Activated CD4-positive, alpha-beta T cell treated with anti-CD3 and anti-CD28 coated beads, Interleukin-2, amount 50 U/mL, for 16 hours (primary cell): ENCODE data around the gene PIGL.
A peak's percentile ranks its signal among the peaks of the same experiment; 100 is the strongest.
"Not testable (repeated sequence)": the region's sequence is repeated elsewhere in the genome, so short reads cannot be mapped to it uniquely, and the experiment has no call there.

Experiments used
- DNase-seq: peaks from one replicate; pipeline ENCODE4 v3.0.0-alpha.2; 2020

PIGL gene

GRCh38 chr17:16222406-16222805, 5.4 kb downstream of the PIGL start:
- no peak for DNase-seq

- not testable (repeated sequence) for DNase-seq
These were observed 13.0 kb downstream of the PIGL start for GRCh38 chr17:16229912-16230561.

- no peak for DNase-seq
These were observed 15.4 kb downstream of the PIGL start for GRCh38 chr17:16232391-16232790.

GRCh38 chr17:16239931-16240330, 22.9 kb downstream of the PIGL start:
- DNase-seq, result no peak

GRCh38 chr17:16241906-16242399, 24.9 kb downstream of the PIGL start:
- DNase-seq, result no peak

GRCh38 chr17:16243385-16243784, 26.4 kb downstream of the PIGL start:
- no peak for DNase-seq

GRCh38 chr17:16243801-16244567, 27.0 kb downstream of the PIGL start:
- peak; percentile 68 for DNase-seq

- DNase-seq, result no peak
These were observed 30.6 kb downstream of the PIGL start for GRCh38 chr17:16247586-16247984.

- DNase-seq, result no peak
These were observed 33.6 kb downstream of the PIGL start for GRCh38 chr17:16250635-16251034.

- DNase-seq, result no peak
These were observed 34.0 kb downstream of the PIGL start for GRCh38 chr17:16251043-16251442.

GRCh38 chr17:16251556-16251955, 34.5 kb downstream of the PIGL start:
- no peak for DNase-seq

GRCh38 chr17:16254773-16255400, 37.9 kb downstream of the PIGL start:
- DNase-seq, result no peak

GRCh38 chr17:16255481-16255921, 38.5 kb downstream of the PIGL start:
- DNase-seq, result no peak

GRCh38 chr17:16258901-16259300, 41.9 kb downstream of the PIGL start:
- no peak for DNase-seq

GRCh38 chr17:16259926-16260325, 42.9 kb downstream of the PIGL start:
- DNase-seq, result no peak

- DNase-seq, result no peak
These were observed 44.0 kb downstream of the PIGL start for GRCh38 chr17:16261049-16261448.

GRCh38 chr17:16262201-16262600, 45.2 kb downstream of the PIGL start:
- no peak for DNase-seq

GRCh38 chr17:16267174-16267573, 50.2 kb downstream of the PIGL start:
- no peak for DNase-seq

GRCh38 chr17:16269658-16270057, 52.6 kb downstream of the PIGL start:
- no peak for DNase-seq

- DNase-seq, result no peak
These were observed 55.3 kb downstream of the PIGL start for GRCh38 chr17:16272111-16272840.

GRCh38 chr17:16273499-16273898, 56.5 kb downstream of the PIGL start:
- DNase-seq, result no peak

GRCh38 chr17:16273929-16274339, 56.9 kb downstream of the PIGL start:
- no peak for DNase-seq

- no peak for DNase-seq
These were observed 58.0 kb downstream of the PIGL start for GRCh38 chr17:16275024-16275423.
